Peyer's patch (tissue), 4 donors: ENCODE data around the gene RUNX1. TPM values are rescaled to one million over a fixed set of nuclear protein-coding genes. Genes with fewer than 3 reads are reported as not detected.

Experiments
- DNase-seq, 3 donors: peaks; one replicate each; pipeline ENCODE4 v3.0.0-alpha.2; 2017 to 2019
- H3K27ac ChIP-seq, 4 donors: fragments of 200-600 bp; sonication (generic); one replicate each; pipeline ENCODE4 v1.5.1; 2016 to 2019
- H3K27me3 ChIP-seq, 2 donors: fragments of 200-600 bp; sonication (generic); one replicate each; pipeline ENCODE4 v1.5.1; 2019
- H3K36me3 ChIP-seq, 3 donors: fragments of 200-600 bp; sonication (generic); one replicate each; pipeline ENCODE4 v1.5.1; 2016 to 2019
- H3K4me1 ChIP-seq, 4 donors: fragments of 200-600 bp; sonication (generic); one replicate each; pipeline ENCODE4 v1.5.1; 2016 to 2019
- H3K4me3 ChIP-seq, 4 donors: fragments of 200-600 bp; sonication (generic); 1 replicate in 3 of 4; 2 replicates in 1 of 4; pipeline ENCODE4 v1.5.1; 2016 to 2019; ENCODE audit warnings: mild to moderate bottlenecking in 1 of 4
- H3K9me3 ChIP-seq, 4 donors: fragments of 200-600 bp; sonication (generic); one replicate each; pipeline ENCODE4 v1.5.1; 2016 to 2019; ENCODE audit warnings: mild to moderate bottlenecking in 1 of 4
- POLR2A ChIP-seq, 2 donors: fragments of 450-650 bp; IDR thresholded peaks; one replicate each; pipeline ENCODE4 v1.5.1; 2017; ENCODE audit warnings: antibody characterized with exemption in 2 of 2, mild to moderate bottlenecking in 2 of 2, moderate library complexity in 2 of 2
- total RNA-seq, 4 donors: library from RNA; depleted of rRNA; stranded (reverse); fragments of >200 nt; gene quantifications; one replicate each; pipeline ENCODE4 v1.1.0, GENCODE V29; 2016
- TF ChIP-seq, protein P1 (sequence below), 6 experiments: fragments of 450-650 bp in 4 of 6; fragments of 200-600 bp in 2 of 6; sonication (generic) in 1 of 6; IDR thresholded peaks; one replicate each; pipeline ENCODE4 v1.5.1; 2017 to 2019; ENCODE audit warnings: antibody characterized with exemption in 6 of 6, mild to moderate bottlenecking in 3 of 6, moderate library complexity in 1 of 6

RUNX1 gene
- total RNA-seq, 4 donors from 2014 or later = 15.1 to 80.9 (median 24.1) TPM

DNA sequence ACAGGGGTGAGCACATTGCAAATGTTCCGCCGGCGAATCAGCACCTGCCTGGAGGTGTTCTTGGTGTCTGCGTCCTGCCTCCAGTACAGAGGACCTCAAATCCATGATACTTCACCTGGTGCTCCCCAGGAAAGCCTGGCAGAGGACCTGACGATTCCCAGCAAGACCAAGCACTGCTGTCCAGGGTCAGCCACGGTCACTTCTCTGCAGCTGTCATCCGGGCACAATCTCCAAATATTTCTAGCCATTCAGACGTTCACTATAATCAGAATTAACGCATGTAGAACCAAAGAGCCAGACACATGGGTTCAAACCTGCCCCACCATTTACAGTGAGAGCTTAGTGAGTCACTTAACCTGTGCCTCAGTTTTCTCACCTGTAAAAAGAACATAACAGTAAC lies 305.8 kb downstream of the RUNX1 start:
- no peaks in the 10 kb centered on the region for H3K36me3 ChIP-seq
- no peak for DNase-seq
- H3K9me3 ChIP-seq = no peaks in the 10 kb centered on the region
- no peaks in the 10 kb centered on the region for H3K4me1 ChIP-seq
- no peaks in the 10 kb centered on the region for H3K27me3 ChIP-seq
- no peak overlapping the region for H3K27ac ChIP-seq
- no peak overlapping the region for H3K4me3 ChIP-seq
- TF ChIP-seq, protein P1, sequence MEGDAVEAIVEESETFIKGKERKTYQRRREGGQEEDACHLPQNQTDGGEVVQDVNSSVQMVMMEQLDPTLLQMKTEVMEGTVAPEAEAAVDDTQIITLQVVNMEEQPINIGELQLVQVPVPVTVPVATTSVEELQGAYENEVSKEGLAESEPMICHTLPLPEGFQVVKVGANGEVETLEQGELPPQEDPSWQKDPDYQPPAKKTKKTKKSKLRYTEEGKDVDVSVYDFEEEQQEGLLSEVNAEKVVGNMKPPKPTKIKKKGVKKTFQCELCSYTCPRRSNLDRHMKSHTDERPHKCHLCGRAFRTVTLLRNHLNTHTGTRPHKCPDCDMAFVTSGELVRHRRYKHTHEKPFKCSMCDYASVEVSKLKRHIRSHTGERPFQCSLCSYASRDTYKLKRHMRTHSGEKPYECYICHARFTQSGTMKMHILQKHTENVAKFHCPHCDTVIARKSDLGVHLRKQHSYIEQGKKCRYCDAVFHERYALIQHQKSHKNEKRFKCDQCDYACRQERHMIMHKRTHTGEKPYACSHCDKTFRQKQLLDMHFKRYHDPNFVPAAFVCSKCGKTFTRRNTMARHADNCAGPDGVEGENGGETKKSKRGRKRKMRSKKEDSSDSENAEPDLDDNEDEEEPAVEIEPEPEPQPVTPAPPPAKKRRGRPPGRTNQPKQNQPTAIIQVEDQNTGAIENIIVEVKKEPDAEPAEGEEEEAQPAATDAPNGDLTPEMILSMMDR (IDR thresholded peaks at IDR 0.05) = no peak
- no peak for TF ChIP-seq POLR2A (IDR thresholded peaks at IDR 0.05)

DNA sequence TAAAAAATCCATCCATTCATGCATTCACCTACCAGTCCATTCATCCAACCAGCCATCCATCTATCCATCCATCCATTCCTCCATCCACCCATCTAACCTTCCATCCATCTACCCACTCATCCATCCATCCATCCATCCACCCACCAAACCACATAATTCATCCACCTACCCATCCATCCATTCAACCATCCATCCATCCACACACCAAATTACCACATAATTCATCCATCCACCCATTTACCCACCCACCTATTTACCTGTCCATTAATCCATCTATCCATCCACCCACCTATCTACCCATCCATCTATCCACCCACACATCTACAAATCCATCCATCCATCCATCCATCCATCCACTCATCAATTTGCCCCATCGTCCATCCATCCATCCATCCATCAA lies 308.9 kb downstream of the RUNX1 start:
- H3K9me3 ChIP-seq = no peaks in the 10 kb centered on the region
- no peaks in the 10 kb centered on the region for H3K27me3 ChIP-seq
- H3K36me3 ChIP-seq = no peaks in the 10 kb centered on the region
- no peaks in the 10 kb centered on the region for H3K4me1 ChIP-seq
- H3K27ac ChIP-seq = no peak overlapping the region
- DNase-seq = no peak
- TF ChIP-seq, protein P1 (IDR thresholded peaks at IDR 0.05) = no peak
- TF ChIP-seq POLR2A (IDR thresholded peaks at IDR 0.05) = no peak
- H3K4me3 ChIP-seq = no peak overlapping the region
